GM12874 (cell line): ENCODE data around the gene PBX4.

Source experiments
- TF ChIP-seq, protein P1 (sequence below): IDR thresholded peaks from 2 replicates; pipeline ENCODE4 v1.5.1; 2011; ENCODE audit warnings: low read depth, mild to moderate bottlenecking, control low read depth, low read length, moderate library complexity; ENCODE audit not compliant: insufficient read depth

Gene PBX4

DNA sequence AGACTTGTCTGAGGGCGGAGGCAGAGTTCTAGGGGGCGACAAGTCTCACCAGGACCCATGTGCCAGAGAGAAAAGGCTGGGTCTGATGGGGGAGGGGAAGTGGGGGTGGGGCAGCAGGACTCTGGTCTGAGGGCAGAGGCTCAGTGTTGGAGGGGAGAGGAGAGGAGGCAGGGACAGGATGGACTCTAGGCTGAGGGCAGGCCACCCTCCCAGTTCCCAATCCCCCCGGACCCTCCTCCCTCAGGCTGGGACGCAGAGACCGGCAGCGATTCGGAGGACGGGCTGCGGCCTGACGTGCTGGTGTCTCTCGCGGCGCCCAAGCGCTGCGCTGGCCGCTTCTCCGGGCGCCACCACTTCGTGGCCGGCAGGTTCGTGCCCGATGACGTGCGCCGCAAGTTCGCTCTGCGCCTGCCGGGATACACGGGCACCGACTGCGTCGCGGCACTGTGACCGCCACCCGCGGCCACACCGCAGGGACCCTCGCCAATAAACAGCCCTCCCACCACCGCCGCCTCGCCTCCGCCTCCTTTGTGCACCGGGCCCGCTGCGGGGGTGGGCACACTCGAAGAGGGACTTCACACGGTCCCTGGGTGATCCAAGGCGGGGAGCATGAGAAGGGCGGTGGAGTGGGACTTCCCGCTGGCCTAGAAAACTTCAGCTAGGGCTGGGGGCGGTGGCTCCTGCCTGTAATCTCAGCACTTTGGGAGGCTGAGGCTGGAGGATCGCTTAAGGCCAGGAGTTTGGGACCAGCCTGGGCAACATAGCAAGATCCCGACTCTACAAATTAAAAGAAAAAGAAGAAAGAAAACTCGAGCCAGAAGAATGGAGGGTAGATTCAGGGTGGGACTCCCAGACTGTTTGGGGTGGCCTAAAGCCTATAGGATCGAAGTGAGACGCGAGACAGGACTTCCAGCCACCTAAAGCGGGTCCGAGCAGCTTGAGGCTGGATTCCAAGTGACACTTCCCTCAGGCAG lies 81.1 kb downstream of the PBX4 start:
- TF ChIP-seq, protein P1, sequence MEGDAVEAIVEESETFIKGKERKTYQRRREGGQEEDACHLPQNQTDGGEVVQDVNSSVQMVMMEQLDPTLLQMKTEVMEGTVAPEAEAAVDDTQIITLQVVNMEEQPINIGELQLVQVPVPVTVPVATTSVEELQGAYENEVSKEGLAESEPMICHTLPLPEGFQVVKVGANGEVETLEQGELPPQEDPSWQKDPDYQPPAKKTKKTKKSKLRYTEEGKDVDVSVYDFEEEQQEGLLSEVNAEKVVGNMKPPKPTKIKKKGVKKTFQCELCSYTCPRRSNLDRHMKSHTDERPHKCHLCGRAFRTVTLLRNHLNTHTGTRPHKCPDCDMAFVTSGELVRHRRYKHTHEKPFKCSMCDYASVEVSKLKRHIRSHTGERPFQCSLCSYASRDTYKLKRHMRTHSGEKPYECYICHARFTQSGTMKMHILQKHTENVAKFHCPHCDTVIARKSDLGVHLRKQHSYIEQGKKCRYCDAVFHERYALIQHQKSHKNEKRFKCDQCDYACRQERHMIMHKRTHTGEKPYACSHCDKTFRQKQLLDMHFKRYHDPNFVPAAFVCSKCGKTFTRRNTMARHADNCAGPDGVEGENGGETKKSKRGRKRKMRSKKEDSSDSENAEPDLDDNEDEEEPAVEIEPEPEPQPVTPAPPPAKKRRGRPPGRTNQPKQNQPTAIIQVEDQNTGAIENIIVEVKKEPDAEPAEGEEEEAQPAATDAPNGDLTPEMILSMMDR = no peak

DNA sequence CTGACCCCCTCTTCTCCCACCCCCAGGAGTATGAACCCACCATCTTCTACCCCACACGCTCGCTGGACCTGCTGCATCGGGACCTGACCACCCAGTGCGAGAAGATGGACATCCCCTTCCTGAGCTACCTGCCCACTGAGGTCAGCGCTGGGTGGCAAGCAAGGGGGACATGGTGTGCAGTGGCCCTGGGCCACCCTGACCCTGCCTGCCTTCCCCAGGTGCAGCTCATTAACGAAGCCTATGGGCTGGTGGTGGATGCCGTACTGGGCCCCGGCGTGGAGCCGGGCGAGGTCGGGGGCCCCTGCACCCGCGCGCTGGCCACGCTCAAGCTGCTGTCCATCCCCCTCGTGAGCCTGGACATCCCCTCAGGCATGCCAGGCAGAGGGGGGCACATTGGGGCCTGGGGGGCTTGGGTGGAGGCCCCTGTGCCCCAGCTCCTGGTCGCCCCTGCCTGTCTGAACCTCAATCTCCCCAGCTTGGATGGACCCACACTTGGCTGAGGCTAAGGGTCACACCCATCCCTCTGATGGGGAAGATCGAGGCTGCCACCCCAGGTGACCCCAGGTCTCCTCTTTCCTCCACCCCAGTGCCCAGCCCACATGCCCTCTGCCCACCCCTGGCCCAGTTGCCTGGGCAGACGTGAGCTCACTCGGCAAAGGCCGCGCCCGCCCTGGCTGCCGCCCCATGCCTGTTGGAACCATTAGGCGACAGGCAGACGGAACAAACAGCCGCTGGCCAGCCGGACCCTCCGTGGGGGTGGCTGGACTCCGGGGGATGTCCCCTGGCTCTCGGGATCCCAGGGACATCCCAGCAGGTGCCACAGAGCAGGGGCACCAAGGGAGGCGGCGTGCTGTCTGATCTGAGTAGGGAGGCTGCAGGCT lies 82.9 kb downstream of the PBX4 start:
- TF ChIP-seq, protein P1 = no peak

DNA sequence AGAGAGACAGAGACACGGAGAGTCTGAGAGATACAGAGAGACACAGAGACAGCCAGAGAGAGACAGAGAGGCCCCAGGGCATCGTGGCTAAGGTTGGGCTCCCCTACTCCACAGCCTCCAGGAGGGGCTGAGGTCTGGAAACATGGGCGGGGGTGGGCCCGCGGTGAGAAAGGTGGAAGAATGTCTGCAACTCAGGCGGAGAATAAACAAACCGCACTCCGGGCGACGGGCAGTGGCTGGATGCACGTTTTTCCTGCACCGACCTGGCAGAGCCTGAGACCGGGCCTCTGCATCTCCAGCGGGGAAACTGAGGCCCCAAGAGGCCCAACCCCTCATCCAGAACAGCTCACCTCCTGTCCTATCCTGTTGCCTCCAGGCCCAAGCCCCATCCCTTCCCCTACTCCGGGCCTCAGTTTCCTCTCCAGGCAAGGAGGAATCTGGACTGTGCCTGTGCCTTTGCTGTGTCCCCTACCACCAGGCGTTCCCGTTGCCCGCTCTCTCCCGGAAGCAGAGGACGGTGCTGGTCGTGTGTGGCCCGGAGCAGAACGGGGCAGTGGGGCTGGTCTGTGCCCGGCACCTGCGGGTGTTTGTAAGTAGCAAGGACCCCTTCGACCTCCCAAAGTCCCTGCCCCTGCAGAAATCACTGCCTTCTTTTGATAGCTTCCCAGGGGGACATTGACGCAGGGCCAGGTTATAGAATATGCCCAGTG lies 83.8 kb downstream of the PBX4 start:
- TF ChIP-seq, protein P1 = no peak

DNA sequence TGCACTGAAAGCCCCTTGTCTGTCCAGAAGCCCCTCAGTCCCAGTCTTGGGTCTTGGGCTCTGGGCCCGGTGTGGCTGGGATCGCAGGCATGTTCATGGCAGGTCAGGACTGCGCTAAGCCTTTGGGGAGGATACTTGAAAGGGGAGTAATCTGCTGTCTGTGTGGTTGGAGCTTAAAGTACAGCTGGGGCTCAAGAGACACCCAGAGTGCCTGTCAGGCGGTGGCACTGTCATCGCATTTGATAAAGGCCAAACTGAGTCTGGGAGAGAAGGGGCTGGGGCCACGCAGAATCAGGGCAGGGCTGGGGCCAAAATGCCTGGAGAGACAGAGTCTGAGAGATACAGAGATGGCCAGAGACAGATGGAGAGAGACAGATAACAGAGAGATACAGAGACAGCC lies 84.6 kb downstream of the PBX4 start:
- TF ChIP-seq, protein P1 = no peak

DNA sequence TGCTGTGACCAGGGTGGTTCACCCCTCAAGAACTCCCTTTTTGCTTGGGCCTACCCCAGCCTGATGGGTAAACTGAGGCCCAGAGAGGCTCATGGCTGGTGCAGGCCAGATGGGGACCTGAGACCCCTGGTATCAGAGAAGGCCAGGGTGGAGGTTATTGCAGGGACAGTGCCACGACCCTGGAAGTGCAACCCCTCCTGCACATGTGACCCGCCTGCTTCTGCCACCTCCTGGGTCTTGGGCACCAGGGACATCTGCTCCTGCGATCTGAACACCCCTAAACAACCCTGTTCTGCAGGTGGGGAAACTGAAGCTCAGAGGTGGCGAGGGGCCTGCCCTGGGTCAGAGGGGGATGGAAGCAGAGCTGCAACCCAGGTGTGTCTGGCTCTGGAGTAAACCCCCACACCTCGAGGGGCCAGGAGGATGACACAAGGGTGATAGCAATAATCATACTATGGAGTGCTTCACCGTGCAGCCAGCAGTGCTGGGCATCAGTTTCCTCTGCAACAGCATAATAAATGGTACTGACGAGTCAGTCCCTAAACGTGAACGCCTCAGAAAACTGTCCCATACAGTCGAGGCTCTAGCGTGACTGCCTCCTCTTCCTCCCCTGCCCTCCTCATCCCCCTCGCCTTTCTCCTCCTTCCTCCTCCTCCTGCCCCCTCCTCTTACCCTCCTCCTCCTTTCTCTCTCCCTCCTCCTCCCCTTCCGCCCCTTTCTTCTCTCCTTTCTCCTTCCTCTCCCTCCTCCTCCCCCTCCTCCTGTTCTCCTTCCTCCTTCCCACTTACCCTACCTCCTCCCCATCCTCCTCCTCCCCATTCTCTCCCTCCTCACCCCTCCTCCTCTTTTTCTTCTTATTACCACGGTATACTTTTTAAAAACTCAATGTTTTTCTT lies 85.4 kb downstream of the PBX4 start:
- TF ChIP-seq, protein P1 = no peak

DNA sequence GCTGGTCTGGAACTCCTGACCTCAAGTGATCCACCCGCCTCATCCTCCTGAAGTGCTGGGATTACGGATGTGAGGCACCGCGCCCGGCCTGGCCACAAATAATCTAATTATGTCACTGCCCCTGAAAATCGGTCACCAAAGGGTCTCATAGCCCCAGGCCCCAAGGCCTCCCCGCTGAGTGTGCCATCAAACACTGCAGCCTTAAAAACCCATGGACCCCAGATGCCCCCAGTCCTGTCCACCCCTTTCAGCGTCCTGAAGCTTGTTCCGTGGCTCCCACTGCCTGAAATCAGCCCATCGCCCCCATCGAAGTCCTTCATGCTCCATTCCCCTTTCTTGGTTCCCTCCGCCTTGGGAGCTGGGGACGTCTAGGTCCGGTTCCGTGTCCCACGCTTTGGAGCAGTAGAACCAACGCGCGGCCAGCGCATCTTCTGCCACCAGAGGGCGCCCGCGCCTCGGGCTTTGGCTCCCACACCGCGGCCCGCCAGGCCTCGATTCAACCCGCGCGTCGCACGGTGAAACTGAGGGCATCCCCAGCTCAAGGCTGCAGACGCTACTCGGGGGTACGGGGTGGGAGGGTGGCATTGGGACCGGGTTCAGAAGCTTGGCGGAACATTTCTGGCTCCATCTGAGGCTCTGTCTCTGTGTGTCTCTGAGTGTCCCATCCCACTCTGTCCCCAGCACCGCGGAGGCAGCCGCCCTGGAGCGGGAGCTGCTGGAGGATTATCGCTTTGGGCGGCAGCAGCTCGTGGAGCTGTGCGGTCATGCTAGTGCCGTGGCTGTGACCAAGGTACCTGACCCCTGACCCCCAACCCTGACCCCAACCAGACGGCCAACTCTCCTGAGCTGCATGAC lies 86.3 kb downstream of the PBX4 start:
- TF ChIP-seq, protein P1 = peak; percentile 99
